ENCODE data around the gene BAG5.
A peak's percentile ranks its signal among the peaks of the same experiment; 100 is the strongest.

The BAG5 gene

DNA sequence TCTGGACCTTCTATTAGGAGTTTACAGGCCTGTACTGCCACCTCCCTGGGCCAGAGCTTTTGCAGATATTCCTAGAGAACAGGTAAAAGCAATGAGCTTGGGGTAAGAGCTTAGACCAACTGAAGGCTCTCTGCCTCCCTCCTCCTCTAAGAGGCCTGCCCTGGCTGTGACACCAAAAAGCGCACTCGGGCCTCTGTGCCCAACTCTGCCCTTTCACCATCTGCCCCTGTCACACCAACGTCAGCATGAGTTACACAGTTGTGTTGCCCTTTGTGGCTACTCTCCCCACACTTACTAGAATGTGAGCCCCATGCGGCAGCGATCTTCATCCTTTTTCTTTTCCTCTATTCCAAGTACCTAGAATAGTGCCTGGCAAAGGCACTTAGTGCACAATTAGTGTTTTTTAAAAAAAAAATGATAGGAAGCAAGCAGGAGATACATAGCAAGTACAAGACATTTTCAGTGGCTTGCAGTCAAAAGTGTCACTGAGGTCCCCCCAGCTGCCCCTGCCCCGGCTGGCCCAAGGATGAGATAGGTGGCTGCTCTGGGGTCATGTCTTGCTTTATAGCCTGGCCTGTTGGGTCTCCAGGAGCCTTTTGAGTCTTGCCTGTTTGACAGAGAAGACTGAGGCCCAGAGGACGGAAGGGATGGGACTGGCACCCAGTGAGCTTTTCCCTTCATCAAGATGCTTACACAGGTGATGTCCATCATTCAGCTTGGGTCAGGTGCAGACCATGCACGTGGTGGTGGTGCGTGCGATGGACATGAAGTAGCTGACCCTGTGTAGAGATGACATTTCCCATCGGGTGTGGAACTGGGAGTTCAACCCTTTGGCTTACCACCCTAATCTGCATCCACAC lies 52.4 kb downstream of the BAG5 start:
- peak; percentile 15 for DNase-seq (ENCODE audit: low spot score)
- in situ Hi-C loops (cut with MboI; ENCODE audit: low sequenced_read_pairs, unreplicated experiment), result no loop called here
- TF ChIP-seq, protein P1, sequence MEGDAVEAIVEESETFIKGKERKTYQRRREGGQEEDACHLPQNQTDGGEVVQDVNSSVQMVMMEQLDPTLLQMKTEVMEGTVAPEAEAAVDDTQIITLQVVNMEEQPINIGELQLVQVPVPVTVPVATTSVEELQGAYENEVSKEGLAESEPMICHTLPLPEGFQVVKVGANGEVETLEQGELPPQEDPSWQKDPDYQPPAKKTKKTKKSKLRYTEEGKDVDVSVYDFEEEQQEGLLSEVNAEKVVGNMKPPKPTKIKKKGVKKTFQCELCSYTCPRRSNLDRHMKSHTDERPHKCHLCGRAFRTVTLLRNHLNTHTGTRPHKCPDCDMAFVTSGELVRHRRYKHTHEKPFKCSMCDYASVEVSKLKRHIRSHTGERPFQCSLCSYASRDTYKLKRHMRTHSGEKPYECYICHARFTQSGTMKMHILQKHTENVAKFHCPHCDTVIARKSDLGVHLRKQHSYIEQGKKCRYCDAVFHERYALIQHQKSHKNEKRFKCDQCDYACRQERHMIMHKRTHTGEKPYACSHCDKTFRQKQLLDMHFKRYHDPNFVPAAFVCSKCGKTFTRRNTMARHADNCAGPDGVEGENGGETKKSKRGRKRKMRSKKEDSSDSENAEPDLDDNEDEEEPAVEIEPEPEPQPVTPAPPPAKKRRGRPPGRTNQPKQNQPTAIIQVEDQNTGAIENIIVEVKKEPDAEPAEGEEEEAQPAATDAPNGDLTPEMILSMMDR (IDR thresholded peaks at IDR 0.05; ENCODE audit: borderline replicate concordance, control extremely low read depth, extremely low read depth, insufficient read depth, missing control alignments), result no peak

DNA sequence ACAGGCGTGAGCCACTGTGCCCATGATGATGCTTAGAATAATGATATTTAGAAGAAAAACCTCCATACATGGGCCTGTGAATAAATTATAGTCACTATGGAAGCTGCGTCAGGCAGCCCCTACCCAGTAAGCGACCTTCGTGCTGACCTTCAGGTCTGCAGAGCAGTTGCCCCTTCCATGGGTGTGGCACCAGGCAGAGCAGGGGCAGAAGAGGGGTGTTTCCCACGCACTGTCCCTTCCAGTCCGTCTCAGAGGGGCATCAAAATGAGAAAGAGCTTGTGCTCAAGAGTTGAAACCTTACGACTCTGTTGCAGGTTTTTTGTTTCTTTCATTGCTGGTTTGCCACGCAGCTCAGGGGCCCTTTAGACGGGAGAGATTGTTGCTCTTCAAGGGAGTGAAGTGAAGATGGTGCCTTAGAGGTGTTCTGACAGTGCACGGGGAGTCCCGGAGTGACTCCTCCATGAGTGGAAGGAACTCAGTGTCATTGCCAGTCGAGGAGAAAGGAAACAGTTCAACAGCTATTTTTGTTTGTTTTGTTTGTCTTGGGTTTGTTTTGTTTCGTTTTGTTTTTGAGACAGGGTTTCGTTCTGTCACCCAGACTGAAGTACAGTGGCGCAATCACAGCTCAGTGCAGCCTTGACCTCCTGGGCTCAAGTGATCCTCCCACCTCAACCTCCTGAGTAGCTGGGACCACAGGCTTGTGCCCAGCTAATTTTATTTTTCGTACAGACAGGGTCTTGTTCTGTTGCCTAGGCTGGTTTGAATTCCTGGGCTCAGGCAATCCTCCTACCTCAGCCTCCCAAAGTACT lies 53.7 kb downstream of the BAG5 start:
- DNase-seq (ENCODE audit: low spot score), result no peak
- in situ Hi-C loops (cut with MboI; ENCODE audit: low sequenced_read_pairs, unreplicated experiment), result no loop called here
- TF ChIP-seq, protein P1 (IDR thresholded peaks at IDR 0.05; ENCODE audit: borderline replicate concordance, control extremely low read depth, extremely low read depth, insufficient read depth, missing control alignments), result no peak

DNA sequence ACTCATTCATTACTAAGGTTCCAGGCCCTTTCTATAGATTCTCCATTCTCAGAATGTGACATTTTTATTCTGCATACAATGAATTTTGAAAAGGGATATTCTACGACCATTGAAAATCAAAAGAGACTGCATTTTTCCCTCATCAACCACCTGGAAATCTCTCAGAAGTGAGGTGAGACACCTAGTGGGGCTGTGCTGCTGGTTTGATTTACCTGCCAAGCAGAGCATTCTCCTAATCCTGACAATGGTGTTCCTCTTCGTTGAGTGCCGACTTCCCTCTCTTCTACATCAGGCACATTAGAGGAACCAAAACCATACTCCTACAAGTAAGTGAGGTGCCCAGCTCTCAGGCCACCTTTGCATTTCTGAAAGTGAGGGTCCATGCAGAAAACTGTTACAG lies 54.7 kb downstream of the BAG5 start:
- peak; percentile 11 for DNase-seq (ENCODE audit: low spot score)
- in situ Hi-C loops (cut with MboI; ENCODE audit: low sequenced_read_pairs, unreplicated experiment), result no loop called here
- TF ChIP-seq, protein P1 (IDR thresholded peaks at IDR 0.05; ENCODE audit: borderline replicate concordance, control extremely low read depth, extremely low read depth, insufficient read depth, missing control alignments), result no peak

All from GM13976 (cell line).